Stimulated activated CD8-positive, alpha-beta memory T cell treated with anti-CD3 and anti-CD28 coated beads, Interleukin-12 subunit alpha, Interleukin-12 subunit beta, amount 100 ng/mL, for 24 hours (primary cell): ENCODE results near the gene ATG14.
"Not testable (repeated sequence)": the region's sequence is repeated elsewhere in the genome, so short reads cannot be mapped to it uniquely, and the experiment has no call there.

ENCODE experiments used
- DNase-seq: peaks from one replicate; pipeline ENCODE4 v3.0.0-alpha.2; 2020; ENCODE audit errors: extremely low read depth

Gene ATG14

DNA sequence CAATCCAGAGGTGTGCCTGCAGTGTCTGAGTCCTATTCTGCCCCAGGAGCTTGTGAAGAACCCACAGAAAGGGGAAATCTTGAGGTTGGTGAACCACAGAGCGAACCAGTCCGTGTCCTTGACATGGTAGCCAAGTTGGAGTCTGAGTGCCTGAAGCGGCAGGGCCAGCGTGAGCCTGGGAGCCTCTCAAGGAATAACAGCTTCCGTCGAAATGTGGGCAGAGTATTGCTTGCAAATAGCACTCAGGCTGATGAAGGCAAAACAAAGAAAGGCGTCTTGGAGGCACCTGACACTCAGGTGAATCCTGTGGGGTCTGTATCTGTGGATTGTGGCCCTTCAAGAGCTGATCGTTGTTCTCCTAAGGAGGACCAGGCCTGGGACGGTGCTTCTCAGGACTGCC lies 60.5 kb downstream of the ATG14 start:
- DNase-seq, result no peak

DNA sequence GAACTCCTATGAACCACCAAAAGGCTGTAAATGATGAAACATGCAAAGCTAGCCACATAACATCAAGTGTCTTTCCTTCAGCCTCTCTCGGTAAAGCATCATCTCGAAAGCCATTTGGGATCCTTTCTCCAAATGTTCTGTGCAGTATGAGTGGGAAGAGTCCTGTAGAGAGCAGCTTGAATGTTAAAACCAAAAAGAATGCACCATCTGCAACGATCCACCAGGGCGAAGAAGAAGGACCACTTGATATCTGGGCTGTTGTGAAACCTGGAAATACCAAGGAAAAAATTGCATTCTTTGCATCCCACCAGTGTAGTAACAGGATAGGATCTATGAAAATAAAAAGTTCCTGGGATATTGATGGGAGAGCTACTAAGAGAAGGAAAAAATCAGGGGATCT lies 61.2 kb downstream of the ATG14 start:
- DNase-seq, result no peak

- no peak for DNase-seq
Observed at GRCh38 chr14:55349565-55349964, 62.1 kb downstream of the ATG14 start.

- DNase-seq, result no peak
Observed at GRCh38 chr14:55348766-55349453, 62.7 kb downstream of the ATG14 start.

DNA sequence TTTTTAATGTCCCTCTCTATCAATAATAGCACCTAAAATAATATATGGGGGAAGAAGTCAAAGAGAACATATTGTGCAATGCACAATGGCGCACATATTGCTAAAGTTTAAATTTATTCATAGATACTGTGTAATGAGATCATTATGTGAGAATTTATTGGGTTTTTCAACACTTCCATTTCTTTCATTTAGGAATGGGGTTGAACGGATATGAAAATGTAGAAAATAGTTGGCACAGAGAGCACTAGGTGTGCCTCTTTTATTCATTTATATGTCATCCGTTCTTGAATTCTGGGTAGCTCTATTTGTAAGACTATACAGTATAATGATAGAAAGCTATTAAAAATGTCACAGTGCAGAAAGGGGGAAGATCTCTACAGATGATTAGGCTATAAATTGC lies 63.9 kb downstream of the ATG14 start:
- no peak for DNase-seq

DNA sequence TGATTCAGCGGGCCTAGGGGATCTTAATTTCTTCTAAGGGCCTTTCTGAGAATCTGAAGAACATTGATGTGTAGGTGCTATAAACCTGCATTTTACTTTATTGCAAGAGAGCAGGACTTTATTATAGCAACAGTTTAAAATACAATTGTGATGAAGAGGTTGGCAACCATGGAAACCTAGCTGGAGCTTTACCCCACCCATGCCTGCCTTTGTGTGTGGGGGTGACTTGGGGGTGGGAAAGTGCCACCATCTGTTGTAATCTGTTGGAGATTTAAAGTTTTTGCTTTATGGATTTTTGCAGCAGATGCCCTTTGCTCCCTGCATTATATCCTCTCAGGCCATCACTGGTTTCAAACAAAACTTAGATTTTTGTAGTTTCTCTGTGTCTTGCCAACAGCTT lies 64.6 kb downstream of the ATG14 start:
- DNase-seq, result no peak

DNA sequence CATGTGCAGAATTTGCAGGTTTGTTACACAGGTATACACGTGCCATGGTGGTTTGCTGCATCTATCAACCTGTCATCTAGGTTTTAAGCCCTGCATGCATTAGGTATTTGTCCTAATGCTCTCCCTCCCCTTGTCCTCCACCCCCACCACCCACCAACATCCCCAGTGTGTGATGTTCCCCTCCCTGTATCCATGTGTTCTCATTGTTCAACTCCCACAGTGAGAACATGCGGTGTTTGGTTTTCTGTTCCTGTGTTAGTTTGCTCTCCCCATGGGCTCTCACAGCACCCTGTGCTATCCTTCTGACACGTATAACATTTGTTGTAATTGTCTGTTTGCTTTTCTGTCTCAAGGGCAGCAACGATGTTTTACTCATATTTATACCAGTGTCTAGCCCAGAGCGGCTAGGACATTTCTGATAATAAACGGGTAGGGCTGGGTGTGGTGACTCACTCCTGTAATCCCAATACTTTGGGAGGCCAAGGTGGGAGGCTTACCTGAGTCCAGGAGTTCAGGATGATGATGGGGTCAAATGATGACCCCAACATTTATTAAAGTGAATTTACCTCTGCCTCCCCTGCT lies 67.0 kb downstream of the ATG14 start:
- DNase-seq, result not testable (repeated sequence)

DNA sequence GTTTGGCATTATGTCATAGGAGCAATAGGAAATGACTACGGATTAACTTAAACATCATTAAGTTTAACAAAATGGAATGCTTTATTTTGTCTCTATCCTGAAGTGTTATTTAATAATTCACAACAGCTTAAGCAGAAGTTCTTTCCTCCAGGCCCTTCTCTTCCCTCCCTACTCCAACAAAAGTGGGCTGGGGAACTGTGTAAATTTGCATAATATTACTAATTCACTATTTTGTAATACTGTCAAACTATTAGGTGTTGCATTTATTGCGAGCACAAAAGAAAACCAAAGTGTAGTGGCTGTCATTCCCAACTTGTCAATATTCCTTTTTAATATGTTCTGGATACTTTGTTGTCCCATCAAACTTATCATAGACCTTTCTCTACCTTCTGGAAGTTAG lies 69.8 kb downstream of the ATG14 start:
- no peak for DNase-seq

DNA sequence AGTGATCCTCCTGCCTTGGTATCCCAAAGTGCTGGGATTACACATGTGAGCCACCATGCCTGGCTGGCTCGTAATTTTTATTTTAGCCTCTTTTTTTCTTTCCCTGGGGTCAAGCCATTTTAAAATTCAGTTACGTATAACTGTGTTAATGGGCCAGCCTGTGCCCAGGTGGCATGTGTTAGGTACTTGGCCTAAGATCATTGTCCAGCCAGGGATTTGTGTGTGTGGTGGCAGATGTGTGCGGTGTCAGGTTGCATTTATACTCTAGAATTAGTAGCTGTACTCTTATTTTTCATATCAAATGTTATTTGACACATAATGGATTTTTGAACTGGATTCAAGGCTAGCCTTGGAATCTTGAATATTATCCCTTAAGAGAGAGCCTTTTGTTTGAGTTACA lies 71.1 kb downstream of the ATG14 start:
- DNase-seq, result no peak

- DNase-seq, result no peak
Observed at GRCh38 chr14:55339770-55340169, 71.9 kb downstream of the ATG14 start.

- DNase-seq, result no peak
Observed at GRCh38 chr14:55336691-55337090, 74.9 kb downstream of the ATG14 start.

- no peak for DNase-seq
Observed at GRCh38 chr14:55336162-55336561, 75.5 kb downstream of the ATG14 start.

- DNase-seq, result no peak
Observed at GRCh38 chr14:55333711-55334485, 77.7 kb downstream of the ATG14 start.

- DNase-seq, result no peak
Observed at GRCh38 chr14:55332654-55333570, 78.7 kb downstream of the ATG14 start.

- DNase-seq, result no peak
Observed at GRCh38 chr14:55329999-55330710, 81.5 kb downstream of the ATG14 start.

DNA sequence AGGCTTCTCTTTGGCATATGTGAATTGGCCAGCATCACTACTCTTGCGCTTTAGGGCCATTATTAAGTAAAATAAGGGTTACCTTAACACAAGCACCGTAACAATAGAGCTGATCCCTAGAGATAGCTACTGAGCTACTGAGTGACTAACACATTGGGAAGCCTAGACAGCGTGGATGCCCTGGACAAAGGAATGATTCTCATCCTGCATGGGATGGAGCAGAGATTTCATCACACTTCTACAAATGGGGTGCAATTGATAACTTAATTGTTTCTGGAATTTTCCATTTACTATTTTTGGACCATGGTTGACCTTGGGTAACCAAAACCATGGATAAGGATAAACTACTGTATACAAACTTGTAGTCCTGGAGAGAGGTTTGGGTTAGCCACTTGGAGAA lies 83.3 kb downstream of the ATG14 start:
- no peak for DNase-seq

DNA sequence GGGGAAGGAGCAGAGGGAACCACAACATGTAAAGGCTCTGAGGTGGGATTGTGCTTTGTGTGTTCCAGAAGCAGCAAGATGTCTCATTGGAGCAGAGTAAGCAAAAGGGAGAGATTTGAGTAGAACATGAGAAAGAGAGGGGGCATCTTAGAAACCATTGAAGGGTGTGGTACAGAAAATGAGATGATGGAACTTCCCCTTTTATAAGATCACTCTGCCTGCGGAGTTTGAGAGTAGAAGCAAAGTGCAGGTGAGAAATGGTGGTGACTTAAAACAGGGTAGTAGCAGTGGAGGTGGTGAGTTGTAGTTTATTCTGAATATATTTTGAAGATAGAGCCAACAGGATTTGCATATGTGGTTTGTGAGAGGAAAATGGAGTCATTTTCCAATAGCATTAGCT lies 84.5 kb downstream of the ATG14 start:
- no peak for DNase-seq

DNA sequence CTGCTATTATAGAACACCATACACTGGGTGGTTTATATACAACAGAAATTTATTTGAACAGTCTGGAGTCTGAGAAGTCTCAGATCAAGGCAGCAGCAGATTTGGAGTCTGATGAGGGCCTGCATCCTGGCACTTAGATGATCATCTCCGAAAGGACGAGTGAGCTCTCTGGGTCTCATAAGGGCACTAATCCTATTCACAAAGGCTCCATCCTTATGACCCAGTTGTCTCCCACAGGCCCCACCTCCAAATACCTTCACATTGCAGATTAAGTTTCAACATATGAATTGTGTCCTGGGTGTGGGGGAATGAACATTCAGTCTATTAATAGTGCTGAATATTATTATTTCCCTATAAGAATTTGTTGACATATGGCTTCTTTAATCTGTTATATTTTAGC lies 86.8 kb downstream of the ATG14 start:
- DNase-seq, result no peak

DNA sequence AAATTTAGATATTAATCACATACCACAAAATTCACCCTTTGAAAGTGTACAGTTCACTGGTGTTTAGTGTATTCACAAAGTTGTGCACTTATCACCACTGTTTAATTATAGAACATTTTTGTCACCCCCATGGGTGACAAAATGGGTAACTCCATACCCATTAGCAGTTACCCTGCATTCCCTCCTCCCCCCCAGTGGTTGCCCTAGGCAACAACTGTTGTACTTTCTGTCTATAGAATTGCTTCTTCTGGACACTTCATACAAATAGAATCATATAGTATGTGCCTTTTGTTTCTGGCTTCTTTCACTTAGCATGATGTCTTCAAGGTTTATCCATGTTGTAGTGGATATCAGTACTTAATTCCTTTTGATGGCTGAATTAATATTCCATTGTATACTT lies 87.7 kb downstream of the ATG14 start:
- DNase-seq, result no peak

- no peak for DNase-seq
Observed at GRCh38 chr14:55318694-55319093, 92.9 kb downstream of the ATG14 start.

DNA sequence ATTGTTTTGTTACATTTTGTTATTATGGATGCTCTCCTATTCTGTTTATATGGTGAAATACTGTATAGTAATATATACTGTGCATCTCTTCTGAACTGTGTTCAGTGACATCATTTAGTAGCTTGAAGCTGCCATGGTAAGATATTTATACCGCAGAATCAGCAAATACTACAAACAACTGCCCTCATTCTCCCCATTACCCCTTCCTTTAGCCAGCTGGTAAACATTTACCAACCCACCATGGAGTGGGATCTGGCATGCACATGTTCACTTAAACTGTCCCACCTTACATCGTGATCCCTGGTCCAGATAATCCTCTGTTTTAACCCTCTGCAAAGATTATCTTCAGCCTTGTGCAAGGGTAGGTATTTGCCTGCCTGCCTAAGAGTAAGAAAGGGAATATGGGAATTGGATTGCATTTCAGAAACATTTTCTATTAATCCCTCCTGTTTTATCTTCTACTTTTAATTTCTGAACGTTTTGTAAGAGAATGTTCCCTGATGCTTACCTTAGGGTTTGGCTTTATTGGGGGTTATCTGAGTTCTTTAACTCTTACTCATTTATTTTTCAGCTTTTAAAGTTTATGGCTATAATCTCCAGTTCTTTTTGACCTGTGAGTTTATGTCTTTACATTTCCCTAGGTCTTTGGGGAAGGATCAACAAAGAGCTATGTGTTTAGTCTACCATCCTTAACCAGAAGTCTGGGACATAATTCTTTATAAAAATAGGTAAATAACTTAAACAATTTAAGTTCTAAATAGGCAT lies 93.9 kb downstream of the ATG14 start:
- DNase-seq, result no peak
